Astrocyte of the spinal cord (primary cell): Measurements from ENCODE around the gene KIAA0040.

ENCODE experiments used
- DNase-seq: peaks from one replicate; pipeline ENCODE4 v3.0.0; 2011; ENCODE audit warnings: low read depth, low spot score
- H3K4me3 ChIP-seq: 2 replicates; pipeline ENCODE4 v1.5.1; 2011; ENCODE audit warnings: low read depth, mild to moderate bottlenecking, low read length, moderate library complexity
- in situ Hi-C: cut with HindIII; loops from 2 replicates; pipeline ENCODE4 v1.10.0; 2017; ENCODE audit warnings: low sequenced_read_pairs
- TF ChIP-seq, protein P1 (sequence below): IDR thresholded peaks from 2 replicates; pipeline ENCODE4 v1.5.1; 2012; ENCODE audit warnings: low read depth, mild to moderate bottlenecking, low read length, inconsistent platforms

Gene KIAA0040

DNA sequence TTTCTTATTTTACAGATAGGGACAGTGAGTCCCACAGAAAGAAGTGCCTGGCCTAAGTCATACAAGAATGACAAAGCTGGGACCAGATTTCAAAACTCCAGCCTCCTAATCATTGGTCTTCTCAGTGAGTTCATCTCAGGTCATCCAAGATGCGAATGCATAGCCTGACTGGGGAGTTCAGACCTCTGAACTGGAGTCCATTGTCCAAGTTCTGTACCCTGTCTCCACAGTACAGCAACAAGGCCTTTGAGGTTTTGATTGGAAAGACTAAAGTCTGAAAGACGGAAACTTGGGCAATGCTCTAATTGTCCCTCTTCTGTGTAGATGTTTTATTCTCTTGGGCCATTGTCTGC is 63.0 kb downstream of the KIAA0040 start:
- DNase-seq = no peak
- in situ Hi-C loops = no loop called here
- TF ChIP-seq, protein P1, sequence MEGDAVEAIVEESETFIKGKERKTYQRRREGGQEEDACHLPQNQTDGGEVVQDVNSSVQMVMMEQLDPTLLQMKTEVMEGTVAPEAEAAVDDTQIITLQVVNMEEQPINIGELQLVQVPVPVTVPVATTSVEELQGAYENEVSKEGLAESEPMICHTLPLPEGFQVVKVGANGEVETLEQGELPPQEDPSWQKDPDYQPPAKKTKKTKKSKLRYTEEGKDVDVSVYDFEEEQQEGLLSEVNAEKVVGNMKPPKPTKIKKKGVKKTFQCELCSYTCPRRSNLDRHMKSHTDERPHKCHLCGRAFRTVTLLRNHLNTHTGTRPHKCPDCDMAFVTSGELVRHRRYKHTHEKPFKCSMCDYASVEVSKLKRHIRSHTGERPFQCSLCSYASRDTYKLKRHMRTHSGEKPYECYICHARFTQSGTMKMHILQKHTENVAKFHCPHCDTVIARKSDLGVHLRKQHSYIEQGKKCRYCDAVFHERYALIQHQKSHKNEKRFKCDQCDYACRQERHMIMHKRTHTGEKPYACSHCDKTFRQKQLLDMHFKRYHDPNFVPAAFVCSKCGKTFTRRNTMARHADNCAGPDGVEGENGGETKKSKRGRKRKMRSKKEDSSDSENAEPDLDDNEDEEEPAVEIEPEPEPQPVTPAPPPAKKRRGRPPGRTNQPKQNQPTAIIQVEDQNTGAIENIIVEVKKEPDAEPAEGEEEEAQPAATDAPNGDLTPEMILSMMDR = no peak
- no peak overlapping the region for H3K4me3 ChIP-seq

DNA sequence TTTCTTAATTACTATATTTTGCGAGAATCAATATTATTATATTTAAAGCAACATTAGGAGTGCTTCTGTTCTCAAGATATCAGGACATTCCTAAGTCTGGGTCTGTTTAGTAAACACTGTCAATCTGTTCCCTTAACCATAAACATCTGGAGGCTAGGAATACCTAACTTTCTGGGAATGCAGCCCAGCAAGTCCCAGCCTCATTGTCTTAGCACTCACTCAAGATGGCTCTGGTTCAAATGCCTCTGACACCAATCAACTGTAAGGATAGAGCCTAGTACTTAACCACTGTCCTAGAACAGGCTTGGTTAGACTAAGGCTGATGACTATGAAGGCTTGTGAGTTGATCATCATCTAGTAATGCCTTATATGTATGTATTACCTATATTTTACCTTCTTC is 63.4 kb downstream of the KIAA0040 start:
- H3K4me3 ChIP-seq = no peak overlapping the region
- TF ChIP-seq, protein P1 = no peak
- no peak for DNase-seq
- in situ Hi-C loops = no loop called here

DNA sequence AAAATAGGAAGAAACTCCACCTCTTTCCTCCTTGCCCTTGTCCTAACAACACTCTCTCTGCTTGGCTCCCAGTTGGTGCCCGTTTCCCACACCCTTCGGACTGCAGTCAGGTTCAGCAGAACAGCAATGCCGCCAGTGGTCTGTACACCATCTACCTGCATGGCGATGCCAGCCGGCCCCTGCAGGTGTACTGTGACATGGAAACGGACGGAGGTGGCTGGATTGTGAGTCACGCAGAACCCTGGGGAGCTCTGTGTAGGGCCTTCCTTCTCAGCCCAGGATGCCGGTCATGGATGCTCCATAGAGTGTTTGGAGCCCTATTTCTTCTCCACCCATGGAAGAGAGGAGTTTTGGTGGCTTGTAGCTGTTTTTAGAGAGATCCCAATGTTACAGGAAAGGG is 64.1 kb downstream of the KIAA0040 start:
- no peak for DNase-seq
- no peak overlapping the region for H3K4me3 ChIP-seq
- TF ChIP-seq, protein P1 = no peak
- in situ Hi-C loops = no loop called here

DNA sequence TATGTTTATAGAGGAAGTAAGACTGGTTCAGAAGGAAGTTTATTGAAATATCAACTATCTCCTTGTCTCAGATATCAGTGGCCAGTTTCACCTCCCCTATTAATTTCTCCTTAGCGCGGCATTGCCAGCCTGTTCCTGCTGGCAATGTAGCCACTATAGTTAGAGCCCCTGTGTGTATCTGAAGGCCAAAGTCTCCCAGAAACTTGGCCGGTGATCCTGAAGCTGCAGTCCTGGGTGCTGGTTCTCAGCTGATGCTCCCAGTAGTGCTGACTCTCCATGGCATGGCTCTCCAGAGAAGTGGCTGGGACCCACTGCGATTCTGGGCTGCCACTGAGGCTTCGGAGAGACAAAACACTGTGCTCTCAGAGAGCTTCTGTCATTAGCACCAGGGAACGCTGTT is 65.0 kb downstream of the KIAA0040 start:
- TF ChIP-seq, protein P1 = no peak
- DNase-seq = no peak
- in situ Hi-C loops = no loop called here

DNA sequence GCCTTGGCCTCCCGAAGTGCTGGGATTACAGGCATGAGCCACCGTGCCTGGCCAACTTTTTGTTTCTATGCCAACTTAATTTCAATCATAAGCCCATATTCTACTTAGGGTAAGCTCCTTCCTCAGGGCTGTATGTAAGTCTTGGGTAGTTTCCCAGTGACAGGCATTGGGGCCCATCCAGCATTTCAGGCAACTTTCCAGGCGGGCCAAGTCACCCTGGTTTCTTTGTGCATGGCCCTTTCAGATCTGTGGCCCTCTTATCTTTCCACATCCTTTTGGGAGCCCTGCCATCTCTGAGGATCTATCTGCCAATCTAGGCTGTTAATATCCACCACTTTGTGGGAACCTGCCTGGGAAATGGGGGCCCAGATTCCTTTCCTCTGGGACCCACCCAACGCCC is 66.2 kb downstream of the KIAA0040 start:
- TF ChIP-seq, protein P1 = no peak
- in situ Hi-C loops = no loop called here
- no peak overlapping the region for H3K4me3 ChIP-seq
- DNase-seq = no peak

More for the DNA sequence above, 65.0 kb downstream of the KIAA0040 start:
- H3K4me3 ChIP-seq = no peak overlapping the region

DNA sequence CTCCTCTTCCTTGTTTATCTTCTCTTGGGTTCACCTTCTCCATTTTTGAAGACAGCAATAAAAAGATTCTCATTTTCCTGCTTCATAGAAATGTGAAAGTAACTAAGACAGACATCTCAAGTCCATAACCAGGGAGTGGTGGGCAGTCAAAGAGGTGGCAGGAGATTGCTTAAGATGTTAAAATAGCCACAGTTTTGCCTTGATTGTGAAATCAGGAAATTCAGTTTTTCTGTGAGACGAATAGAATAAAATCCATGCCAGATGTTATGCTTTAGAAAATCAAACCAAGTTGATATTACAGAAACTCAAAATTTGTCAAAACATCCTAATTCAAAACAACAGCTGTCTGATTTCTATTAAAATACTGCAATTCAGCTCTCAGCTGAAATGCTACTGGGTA is 67.7 kb downstream of the KIAA0040 start:
- in situ Hi-C loops = no loop called here
- TF ChIP-seq, protein P1 = no peak
- DNase-seq = no peak
- no peak overlapping the region for H3K4me3 ChIP-seq

DNA sequence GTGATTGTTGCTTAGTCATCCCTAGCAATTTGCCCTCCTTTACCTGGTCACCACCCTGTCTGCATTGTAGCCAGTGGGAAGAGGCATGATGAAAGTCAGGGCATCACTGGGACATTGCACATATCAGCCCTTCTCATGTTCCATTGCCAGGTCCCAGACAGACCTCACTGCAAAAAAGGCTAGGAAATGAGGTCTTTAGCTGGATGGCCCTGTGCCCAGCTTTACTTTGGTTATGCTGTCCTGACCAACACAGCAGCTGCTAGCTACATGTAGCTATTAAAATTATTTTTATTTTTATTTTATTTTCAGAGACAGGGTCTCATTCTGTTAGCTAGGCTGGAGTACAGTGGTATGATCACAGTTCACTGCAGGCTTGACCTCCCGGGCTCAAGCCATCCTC is 72.1 kb downstream of the KIAA0040 start:
- no peak for DNase-seq
- no peak overlapping the region for H3K4me3 ChIP-seq
- in situ Hi-C loops = no loop called here
- TF ChIP-seq, protein P1 = no peak
